Spleen (tissue), 7 donors: ENCODE measurements around the gene DKK3.

Experiments used
- CTCF ChIP-seq, 11 experiments: fragments of 200-600 bp in 7 of 11; fragments of 450-650 bp in 4 of 11; sonication (generic) in 4 of 11; IDR thresholded peaks in 8 of 11; conservative IDR thresholded peaks in 3 of 11; 1 replicate in 7 of 11; 2 replicates in 4 of 11; pipeline versions ENCODE4 v1.4.0 to v1.8.0; 2016 to 2021; ENCODE audit warnings: antibody characterized with exemption in 11 of 11, inconsistent platforms in 4 of 11, mild to moderate bottlenecking in 1 of 11
- POLR2A ChIP-seq, 3 donors: fragments of 450-650 bp; IDR thresholded peaks; one replicate each; pipeline ENCODE4 v1.5.1; 2017; ENCODE audit warnings: antibody characterized with exemption in 3 of 3, mild to moderate bottlenecking in 1 of 3
- POLR2AphosphoS5 ChIP-seq, 3 donors: sonication (generic); formaldehyde crosslinking; IDR thresholded peaks; one replicate each; pipeline ENCODE4 v1.5.1; 2017; ENCODE audit warnings: antibody characterized with exemption in 3 of 3
- donor health status: DM: no; HTN: no; CAD: no; lungs with moderate emphysema.
- donor health status: DM: no; HTN: no; CAD: no.
- donor health status: DM: no; HTN: no; CAD: no.

GRCh38 chr11:12009617-12010321, 1.3 kb upstream of the DKK3 start:
- TF ChIP-seq CTCF (IDR thresholded peaks at IDR 0.05 in 8 of 11, conservative IDR thresholded peaks at IDR 0.05 in 3 of 11) (no peak), POLR2AphosphoS5 (IDR thresholded peaks at IDR 0.05) (no peak), POLR2A (IDR thresholded peaks at IDR 0.05) (no peak)
